GM21423 (cell line): ENCODE results near the gene GRIK4.

Experiments
- ATAC-seq: cut with Tn5 transposase; IDR thresholded peaks from one replicate; pipeline ENCODE4 v1.9.1; 2021; ENCODE audit warnings: mild to moderate bottlenecking, moderate library complexity; ENCODE audit not compliant: unreplicated experiment

Gene GRIK4

GRCh38 chr11:120505801-120506425 lies 5.6 kb upstream of the GRIK4 start:
- ATAC-seq, result no peak

GRCh38 chr11:120509346-120510053 lies 2.0 kb upstream of the GRIK4 start:
- ATAC-seq, result no peak

- ATAC-seq, result no peak
Measured at GRCh38 chr11:120510406-120511115, 987 bp upstream of the GRIK4 start.

GRCh38 chr11:120511820-120512738 lies 531 bp downstream of the GRIK4 start:
- ATAC-seq, result no peak

- ATAC-seq, result no peak
Measured at GRCh38 chr11:120512739-120513435, 1.3 kb downstream of the GRIK4 start.

- ATAC-seq, result no peak
Measured at GRCh38 chr11:120513436-120514315, 2.1 kb downstream of the GRIK4 start.

GRCh38 chr11:120514541-120515121 lies 3.1 kb downstream of the GRIK4 start:
- ATAC-seq, result no peak

GRCh38 chr11:120515186-120515723 lies 3.7 kb downstream of the GRIK4 start:
- ATAC-seq, result no peak

- no peak for ATAC-seq
Measured at GRCh38 chr11:120516461-120517389, 5.2 kb downstream of the GRIK4 start.

- no peak for ATAC-seq
Measured at GRCh38 chr11:120517390-120517761, 5.8 kb downstream of the GRIK4 start.

- no peak for ATAC-seq
Measured at GRCh38 chr11:120517801-120518291, 6.3 kb downstream of the GRIK4 start.

GRCh38 chr11:120518356-120518755 lies 6.8 kb downstream of the GRIK4 start:
- no peak for ATAC-seq

- no peak for ATAC-seq
Measured at GRCh38 chr11:120519474-120519873, 7.9 kb downstream of the GRIK4 start.

- ATAC-seq, result no peak
Measured at GRCh38 chr11:120520091-120520822, 8.7 kb downstream of the GRIK4 start.

- no peak for ATAC-seq
Measured at GRCh38 chr11:120521176-120521575, 9.6 kb downstream of the GRIK4 start.

GRCh38 chr11:120522021-120522420 lies 10.5 kb downstream of the GRIK4 start:
- no peak for ATAC-seq

- no peak for ATAC-seq
Measured at GRCh38 chr11:120522736-120523135, 11.2 kb downstream of the GRIK4 start.
